IPS-15b (cell line): ENCODE data around the gene FADS1.

ENCODE experiments used
- H3K27me3 ChIP-seq: one replicate; pipeline ENCODE4 v1.6.1; 2013; ENCODE audit warnings: low read length; ENCODE audit not compliant: control insufficient read depth, insufficient read depth
- H3K36me3 ChIP-seq: one replicate; pipeline ENCODE4 v1.6.1; 2013; ENCODE audit warnings: low read length; ENCODE audit not compliant: control insufficient read depth, insufficient read depth
- H3K4me1 ChIP-seq: one replicate; pipeline ENCODE4 v1.6.1; 2013; ENCODE audit warnings: mild to moderate bottlenecking, low read length; ENCODE audit not compliant: control insufficient read depth, insufficient read depth
- H3K4me3 ChIP-seq: one replicate; pipeline ENCODE4 v1.5.1; 2013; ENCODE audit warnings: low read depth, low read length
- H3K9ac ChIP-seq: one replicate; pipeline ENCODE4 v1.6.1; 2013; ENCODE audit warnings: low read depth, mild to moderate bottlenecking, low read length
- H3K9me3 ChIP-seq: one replicate; pipeline ENCODE4 v1.6.1; 2013; ENCODE audit warnings: mild to moderate bottlenecking, low read length; ENCODE audit not compliant: control insufficient read depth, insufficient read depth

The FADS1 gene

GRCh38 chr11:61841636-61842527, 25.1 kb upstream of the FADS1 start:
- Histone ChIP-seq H3K36me3 (peaks cover 34% of the 10 kb centered on the region), H3K9me3 (no peaks in the 10 kb centered on the region), H3K9ac (no peak overlapping the region), H3K4me1 (no peaks in the 10 kb centered on the region), H3K4me3 (no peak overlapping the region), H3K27me3 (no peaks in the 10 kb centered on the region)

- Histone ChIP-seq H3K27me3 (no peaks in the 10 kb centered on the region), H3K36me3 (peaks cover 34% of the 10 kb centered on the region), H3K4me1 (no peaks in the 10 kb centered on the region)
These were observed 23.6 kb upstream of the FADS1 start for GRCh38 chr11:61840371-61840770.

GRCh38 chr11:61839742-61840141, 22.9 kb upstream of the FADS1 start:
- no peaks in the 10 kb centered on the region for H3K9me3 ChIP-seq
- H3K9ac ChIP-seq = no peak overlapping the region
- H3K4me1 ChIP-seq = peaks cover 3% of the 10 kb centered on the region
- no peak overlapping the region for H3K4me3 ChIP-seq
- no peaks in the 10 kb centered on the region for H3K27me3 ChIP-seq
- peaks cover 31% of the 10 kb centered on the region for H3K36me3 ChIP-seq

More at GRCh38 chr11:61840371-61840770, 23.6 kb upstream of the FADS1 start:
- Histone ChIP-seq H3K9ac (no peak overlapping the region), H3K4me3 (no peak overlapping the region), H3K9me3 (no peaks in the 10 kb centered on the region)

GRCh38 chr11:61838921-61839320, 22.1 kb upstream of the FADS1 start:
- Histone ChIP-seq H3K4me1 (peaks cover 9% of the 10 kb centered on the region), H3K27me3 (no peaks in the 10 kb centered on the region), H3K9me3 (no peaks in the 10 kb centered on the region), H3K36me3 (peaks cover 31% of the 10 kb centered on the region), H3K9ac (no peak overlapping the region), H3K4me3 (no peak overlapping the region)

- Histone ChIP-seq H3K4me3 (no peak overlapping the region), H3K9me3 (no peaks in the 10 kb centered on the region), H3K36me3 (peaks cover 31% of the 10 kb centered on the region), H3K4me1 (peaks cover 9% of the 10 kb centered on the region), H3K27me3 (no peaks in the 10 kb centered on the region), H3K9ac (no peak overlapping the region)
These were observed 21.7 kb upstream of the FADS1 start for GRCh38 chr11:61838501-61838900.

- Histone ChIP-seq H3K36me3 (peaks cover 25% of the 10 kb centered on the region), H3K9ac (no peak overlapping the region), H3K4me1 (peaks cover 9% of the 10 kb centered on the region)
These were observed 20.7 kb upstream of the FADS1 start for GRCh38 chr11:61837411-61838005.

GRCh38 chr11:61836193-61836592, 19.4 kb upstream of the FADS1 start:
- Histone ChIP-seq H3K9me3 (no peaks in the 10 kb centered on the region), H3K9ac (no peak overlapping the region), H3K4me3 (no peak overlapping the region), H3K27me3 (no peaks in the 10 kb centered on the region), H3K4me1 (peaks cover 9% of the 10 kb centered on the region), H3K36me3 (peaks cover 12% of the 10 kb centered on the region)

More at GRCh38 chr11:61837411-61838005, 20.7 kb upstream of the FADS1 start:
- H3K9me3 ChIP-seq = no peaks in the 10 kb centered on the region
- no peaks in the 10 kb centered on the region for H3K27me3 ChIP-seq
- H3K4me3 ChIP-seq = no peak overlapping the region

GRCh38 chr11:61834278-61835048, 17.7 kb upstream of the FADS1 start:
- Histone ChIP-seq H3K27me3 (no peaks in the 10 kb centered on the region), H3K9me3 (no peaks in the 10 kb centered on the region), H3K4me1 (peaks cover 13% of the 10 kb centered on the region), H3K36me3 (no peaks in the 10 kb centered on the region), H3K9ac (peak overlapping the region; percentile 24), H3K4me3 (no peak overlapping the region)

- H3K4me3 ChIP-seq = no peak overlapping the region
- peak overlapping the region; percentile 24 for H3K9ac ChIP-seq
- no peaks in the 10 kb centered on the region for H3K27me3 ChIP-seq
- H3K36me3 ChIP-seq = no peaks in the 10 kb centered on the region
- peaks cover 13% of the 10 kb centered on the region for H3K4me1 ChIP-seq
- H3K9me3 ChIP-seq = no peaks in the 10 kb centered on the region
These were observed 17.1 kb upstream of the FADS1 start for GRCh38 chr11:61833926-61834277.

- Histone ChIP-seq H3K36me3 (no peaks in the 10 kb centered on the region), H3K4me3 (no peak overlapping the region), H3K9ac (no peak overlapping the region), H3K4me1 (peaks cover 13% of the 10 kb centered on the region), H3K27me3 (no peaks in the 10 kb centered on the region), H3K9me3 (no peaks in the 10 kb centered on the region)
These were observed 16.7 kb upstream of the FADS1 start for GRCh38 chr11:61833471-61833870.

GRCh38 chr11:61832754-61833153, 16.0 kb upstream of the FADS1 start:
- no peak overlapping the region for H3K4me3 ChIP-seq
- no peak overlapping the region for H3K9ac ChIP-seq
- H3K27me3 ChIP-seq = no peaks in the 10 kb centered on the region
- no peaks in the 10 kb centered on the region for H3K9me3 ChIP-seq
- H3K4me1 ChIP-seq = peaks cover 13% of the 10 kb centered on the region
- no peaks in the 10 kb centered on the region for H3K36me3 ChIP-seq
